Keratinocyte (primary cell): Measurements from ENCODE around the gene RAB7B.

Experiments
- CTCF ChIP-seq, 3 experiments: IDR thresholded peaks in 1 of 3; conservative IDR thresholded peaks in 1 of 3; optimal IDR thresholded peaks in 1 of 3; 2 replicates in 2 of 3; 3 replicates in 1 of 3; pipeline versions ENCODE3 to v1.5.1; 2011; ENCODE audit warnings: low read length in 3 of 3, mild to moderate bottlenecking in 3 of 3, moderate library complexity in 2 of 3, control low read depth in 1 of 3, inconsistent platforms in 1 of 3; ENCODE audit not compliant: insufficient read depth in 2 of 3; ENCODE audit errors: extremely low read depth in 1 of 3
- EZH2 ChIP-seq: IDR thresholded peaks from one replicate; pipeline ENCODE4 v1.6.1; 2012; ENCODE audit warnings: inconsistent platforms, mild to moderate bottlenecking, low read length, moderate library complexity

- TF ChIP-seq CTCF (optimal IDR thresholded peaks at IDR 0.05 in 1 of 3, IDR thresholded peaks at IDR 0.05 in 1 of 3, conservative IDR thresholded peaks at IDR 0.05 in 1 of 3; ENCODE audit: extremely low read depth in 1 of 3, insufficient read depth in 2 of 3, low read length in 3 of 3) (no peak), EZH2 (no peak)
Measured at GRCh38 chr1:205991237-205991636, 12.0 kb downstream of the RAB7B start.
